ENCODE measurements around the gene DAD1. TPM values are rescaled to one million over a fixed set of nuclear protein-coding genes. Genes with fewer than 3 reads are reported as not detected.

Gene DAD1
- total RNA-seq, 2 experiments from 2014 or later = 124 to 148 TPM

GRCh38 chr14:22553445-22553844 lies 35.6 kb downstream of the DAD1 start:
- H3K27ac Mint-ChIP-seq = peak overlapping the region; percentile 99
- H3K9me3 Mint-ChIP-seq = no peaks in the 10 kb centered on the region
- POLR2A ChIA-PET = interaction anchor here (0.6 to 13.3 kb wide), 10 partner anchors 11 to 692 kb away, joined by 3 to 646 read pairs (median 94); partner anchors contain the start of genes ABHD4 and DAD1
- peaks cover 51% of the 10 kb centered on the region for H3K36me3 Mint-ChIP-seq
- DNase-seq (no peak), ATAC-seq (ENCODE audit: low read depth) (no peak)
- H3K4me1 Mint-ChIP-seq = peaks cover 86% of the 10 kb centered on the region
- no peaks in the 10 kb centered on the region for H3K27me3 Mint-ChIP-seq
- peak overlapping the region; percentile 86 for H3K4me3 Mint-ChIP-seq

- Mint-ChIP-seq H3K27me3 (no peaks in the 10 kb centered on the region), H3K4me1 (peaks cover 87% of the 10 kb centered on the region), H3K9me3 (no peaks in the 10 kb centered on the region), H3K27ac (peak overlapping the region; percentile 99), H3K4me3 (peak overlapping the region; percentile 86), H3K36me3 (peaks cover 58% of the 10 kb centered on the region)
- DNase-seq (no peak), ATAC-seq (ENCODE audit: low read depth) (no peak)
- POLR2A ChIA-PET = interaction anchor here (0.7 to 13.3 kb wide), 15 partner anchors 10 to 692 kb away, joined by 3 to 646 read pairs (median 6); partner anchors contain the start of genes ABHD4 and DAD1
These were observed 36.3 kb downstream of the DAD1 start for GRCh38 chr14:22552827-22553076.

- no peaks in the 10 kb centered on the region for H3K27me3 Mint-ChIP-seq
- H3K4me1 Mint-ChIP-seq = peaks cover 87% of the 10 kb centered on the region
- peak overlapping the region; percentile 99 for H3K27ac Mint-ChIP-seq
- H3K4me3 Mint-ChIP-seq = peak overlapping the region; percentile 86
- ATAC-seq (ENCODE audit: low read depth) (no peak), DNase-seq (no peak)
- no peaks in the 10 kb centered on the region for H3K9me3 Mint-ChIP-seq
- peaks cover 62% of the 10 kb centered on the region for H3K36me3 Mint-ChIP-seq
- POLR2A ChIA-PET = interaction anchor here (0.6 to 13.3 kb wide), 17 partner anchors 10 to 910 kb away, joined by 3 to 646 read pairs (median 5); partner anchors contain the start of genes ABHD4 and DAD1
These were observed 36.8 kb downstream of the DAD1 start for GRCh38 chr14:22552001-22552826.

- no peaks in the 10 kb centered on the region for H3K27me3 Mint-ChIP-seq
- H3K4me1 Mint-ChIP-seq = peaks cover 88% of the 10 kb centered on the region
- no peak for ATAC-seq (ENCODE audit: low read depth)
- peak overlapping the region; percentile 86 for H3K4me3 Mint-ChIP-seq
- H3K27ac Mint-ChIP-seq = peak overlapping the region; percentile 99
- peaks cover 65% of the 10 kb centered on the region for H3K36me3 Mint-ChIP-seq
- no peaks in the 10 kb centered on the region for H3K9me3 Mint-ChIP-seq
- DNase-seq = no peak
- POLR2A ChIA-PET = interaction anchor here (0.6 to 13.3 kb wide), 12 partner anchors 9 to 691 kb away, joined by 3 to 646 read pairs (median 8); partner anchors contain the start of gene DAD1
These were observed 37.4 kb downstream of the DAD1 start for GRCh38 chr14:22551605-22551997.

GRCh38 chr14:22549981-22550673 lies 38.9 kb downstream of the DAD1 start:
- Mint-ChIP-seq H3K27me3 (no peaks in the 10 kb centered on the region), H3K4me1 (peaks cover 88% of the 10 kb centered on the region), H3K9me3 (no peaks in the 10 kb centered on the region), H3K27ac (peak overlapping the region; percentile 99), H3K36me3 (peaks cover 75% of the 10 kb centered on the region), H3K4me3 (peak overlapping the region; percentile 86)
- ATAC-seq (ENCODE audit: low read depth) = peak; percentile 42
- no peak for DNase-seq
- POLR2A ChIA-PET = interaction anchor here (0.9 to 13.3 kb wide), 21 partner anchors 8 to 827 kb away, joined by 3 to 646 read pairs (median 4); partner anchors contain the start of gene DAD1

GRCh38 chr14:22549324-22549962 lies 39.6 kb downstream of the DAD1 start:
- Mint-ChIP-seq H3K27me3 (no peaks in the 10 kb centered on the region), H3K27ac (peak overlapping the region; percentile 99), H3K36me3 (peaks cover 80% of the 10 kb centered on the region), H3K4me1 (peaks cover 86% of the 10 kb centered on the region), H3K9me3 (no peaks in the 10 kb centered on the region), H3K4me3 (peak overlapping the region; percentile 86)
- POLR2A ChIA-PET = interaction anchor here (0.9 to 13.3 kb wide), 15 partner anchors 7 to 826 kb away, joined by 3 to 646 read pairs (median 5); partner anchors contain the start of gene DAD1
- DNase-seq (no peak), ATAC-seq (ENCODE audit: low read depth) (no peak)

- Mint-ChIP-seq H3K36me3 (peaks cover 87% of the 10 kb centered on the region), H3K4me3 (peak overlapping the region; percentile 86), H3K4me1 (peaks cover 88% of the 10 kb centered on the region), H3K27ac (peak overlapping the region; percentile 99), H3K27me3 (no peaks in the 10 kb centered on the region), H3K9me3 (no peaks in the 10 kb centered on the region)
- ATAC-seq (ENCODE audit: low read depth) (no peak), DNase-seq (no peak)
- POLR2A ChIA-PET = interaction anchor here (0.6 to 13.3 kb wide), 16 partner anchors 3 to 906 kb away, joined by 3 to 646 read pairs (median 7); no protein-coding TSS in a partner anchor
These were observed 40.9 kb downstream of the DAD1 start for GRCh38 chr14:22547948-22548750.

- Mint-ChIP-seq H3K9me3 (no peaks in the 10 kb centered on the region), H3K27ac (peak overlapping the region; percentile 99), H3K4me1 (peaks cover 88% of the 10 kb centered on the region), H3K36me3 (peaks cover 86% of the 10 kb centered on the region), H3K27me3 (no peaks in the 10 kb centered on the region), H3K4me3 (peak overlapping the region; percentile 86)
- POLR2A ChIA-PET = interaction anchor here (1.0 to 13.3 kb wide), 12 partner anchors 4 to 905 kb away, joined by 3 to 646 read pairs (median 94); no protein-coding TSS in a partner anchor
- no peak for ATAC-seq (ENCODE audit: low read depth)
- DNase-seq = no peak
These were observed 41.6 kb downstream of the DAD1 start for GRCh38 chr14:22547313-22547947.

- peak overlapping the region; percentile 86 for H3K4me3 Mint-ChIP-seq
- no peaks in the 10 kb centered on the region for H3K9me3 Mint-ChIP-seq
- DNase-seq (no peak), ATAC-seq (ENCODE audit: low read depth) (no peak)
- peaks cover 86% of the 10 kb centered on the region for H3K36me3 Mint-ChIP-seq
- POLR2A ChIA-PET = interaction anchor here (0.8 to 13.3 kb wide), 18 partner anchors 4 to 904 kb away, joined by 3 to 646 read pairs (median 7); no protein-coding TSS in a partner anchor
- peaks cover 88% of the 10 kb centered on the region for H3K4me1 Mint-ChIP-seq
- H3K27ac Mint-ChIP-seq = peak overlapping the region; percentile 99
- H3K27me3 Mint-ChIP-seq = no peaks in the 10 kb centered on the region
These were observed 42.3 kb downstream of the DAD1 start for GRCh38 chr14:22546722-22547071.

- peaks cover 86% of the 10 kb centered on the region for H3K4me1 Mint-ChIP-seq
- no peaks in the 10 kb centered on the region for H3K9me3 Mint-ChIP-seq
- peak overlapping the region; percentile 86 for H3K4me3 Mint-ChIP-seq
- no peak for ATAC-seq (ENCODE audit: low read depth)
- H3K36me3 Mint-ChIP-seq = peaks cover 86% of the 10 kb centered on the region
- POLR2A ChIA-PET = interaction anchor here (0.8 to 13.3 kb wide), 20 partner anchors 4 to 810 kb away, joined by 3 to 646 read pairs (median 6); partner anchors contain the start of gene DAD1
- peak overlapping the region; percentile 99 for H3K27ac Mint-ChIP-seq
- no peak for DNase-seq
- no peaks in the 10 kb centered on the region for H3K27me3 Mint-ChIP-seq
These were observed 42.9 kb downstream of the DAD1 start for GRCh38 chr14:22545842-22546721.

- ATAC-seq (ENCODE audit: low read depth) (peak; percentile 1), DNase-seq (no peak)
- Mint-ChIP-seq H3K27ac (peak overlapping the region; percentile 99), H3K9me3 (no peaks in the 10 kb centered on the region), H3K27me3 (no peaks in the 10 kb centered on the region), H3K36me3 (peaks cover 86% of the 10 kb centered on the region), H3K4me1 (peaks cover 85% of the 10 kb centered on the region), H3K4me3 (peak overlapping the region; percentile 86)
- POLR2A ChIA-PET = interaction anchor here (0.5 to 13.3 kb wide), 16 partner anchors 3 to 822 kb away, joined by 3 to 646 read pairs (median 6); partner anchors contain the start of gene DAD1
These were observed 44.1 kb downstream of the DAD1 start for GRCh38 chr14:22544881-22545420.
